HTR-8/SVneo (cell line): ENCODE measurements around the gene PIP5K1B.

ENCODE experiments used
- DNase-seq: peaks from one replicate; pipeline ENCODE4 v3.0.0; 2011; ENCODE audit warnings: low spot score, mixed read lengths; ENCODE audit not compliant: insufficient read length
- FAIRE-seq: peaks from 2 replicates; lab custom pipeline; 2011; peaks lifted over from hg19 to GRCh38; lab: Jason Lieb, UNC

Gene PIP5K1B

GRCh38 chr9:68933434-68934328 is 228.6 kb downstream of the PIP5K1B start:
- FAIRE-seq (no peak), DNase-seq (no peak)

- FAIRE-seq: no peak
Measured at GRCh38 chr9:68934329-68934644, 229.2 kb downstream of the PIP5K1B start.

GRCh38 chr9:68940573-68940972 is 235.5 kb downstream of the PIP5K1B start:
- DNase-seq: no peak
- FAIRE-seq: no peak

More at GRCh38 chr9:68934329-68934644, 229.2 kb downstream of the PIP5K1B start:
- DNase-seq: no peak

GRCh38 chr9:68941780-68942459 is 236.9 kb downstream of the PIP5K1B start:
- FAIRE-seq (no peak), DNase-seq (no peak)

- DNase-seq: no peak
- no peak for FAIRE-seq
Measured at GRCh38 chr9:68942790-68943189, 237.8 kb downstream of the PIP5K1B start.

- FAIRE-seq: no peak
- no peak for DNase-seq
Measured at GRCh38 chr9:68947015-68947414, 242.0 kb downstream of the PIP5K1B start.

GRCh38 chr9:68947842-68948569 is 243.0 kb downstream of the PIP5K1B start:
- FAIRE-seq (no peak), DNase-seq (no peak)

GRCh38 chr9:68949271-68950000 is 244.4 kb downstream of the PIP5K1B start:
- no peak for DNase-seq
- FAIRE-seq: no peak

GRCh38 chr9:68950188-68950587 is 245.1 kb downstream of the PIP5K1B start:
- DNase-seq (no peak), FAIRE-seq (no peak)

- DNase-seq (no peak), FAIRE-seq (no peak)
Measured at GRCh38 chr9:68950689-68951088, 245.6 kb downstream of the PIP5K1B start.

- DNase-seq (no peak), FAIRE-seq (no peak)
Measured at GRCh38 chr9:68951879-68952659, 247.0 kb downstream of the PIP5K1B start.

GRCh38 chr9:68953771-68954170 is 248.7 kb downstream of the PIP5K1B start:
- FAIRE-seq: no peak

GRCh38 chr9:68955330-68955729 is 250.3 kb downstream of the PIP5K1B start:
- FAIRE-seq (no peak), DNase-seq (no peak)

More at GRCh38 chr9:68953771-68954170, 248.7 kb downstream of the PIP5K1B start:
- no peak for DNase-seq

- no peak for FAIRE-seq
Measured at GRCh38 chr9:68957479-68957878, 252.4 kb downstream of the PIP5K1B start.

GRCh38 chr9:68961587-68961986 is 256.5 kb downstream of the PIP5K1B start:
- no peak for DNase-seq
- no peak for FAIRE-seq

More at GRCh38 chr9:68957479-68957878, 252.4 kb downstream of the PIP5K1B start:
- no peak for DNase-seq

GRCh38 chr9:68963416-68963815 is 258.4 kb downstream of the PIP5K1B start:
- DNase-seq (no peak), FAIRE-seq (no peak)

GRCh38 chr9:68964102-68964541 is 259.1 kb downstream of the PIP5K1B start:
- no peak for FAIRE-seq

GRCh38 chr9:68964765-68965164 is 259.7 kb downstream of the PIP5K1B start:
- FAIRE-seq: no peak
- no peak for DNase-seq

More at GRCh38 chr9:68964102-68964541, 259.1 kb downstream of the PIP5K1B start:
- DNase-seq: no peak

- DNase-seq: no peak
- FAIRE-seq: no peak
Measured at GRCh38 chr9:68966496-68966944, 261.5 kb downstream of the PIP5K1B start.
